ENCODE data around the gene MICALL2.

GRCh38 chr7:1427064-1427657, 32.1 kb downstream of the MICALL2 start:
- TF ChIP-seq ZNF114 (tag by site-specific recombination; IDR thresholded peaks at IDR 0.05) (no peak), ZNF792 (tag by site-specific recombination; IDR thresholded peaks at IDR 0.05) (no peak), TCF7L2 (IDR thresholded peaks at IDR 0.05; ENCODE audit: borderline replicate concordance, low read depth, low read length) (no peak), ZNF416 (tag by site-specific recombination; IDR thresholded peaks at IDR 0.05) (no peak), KLF10 (tag by site-specific recombination; IDR thresholded peaks at IDR 0.05) (no peak)
- TF ChIP-seq, protein P1, sequence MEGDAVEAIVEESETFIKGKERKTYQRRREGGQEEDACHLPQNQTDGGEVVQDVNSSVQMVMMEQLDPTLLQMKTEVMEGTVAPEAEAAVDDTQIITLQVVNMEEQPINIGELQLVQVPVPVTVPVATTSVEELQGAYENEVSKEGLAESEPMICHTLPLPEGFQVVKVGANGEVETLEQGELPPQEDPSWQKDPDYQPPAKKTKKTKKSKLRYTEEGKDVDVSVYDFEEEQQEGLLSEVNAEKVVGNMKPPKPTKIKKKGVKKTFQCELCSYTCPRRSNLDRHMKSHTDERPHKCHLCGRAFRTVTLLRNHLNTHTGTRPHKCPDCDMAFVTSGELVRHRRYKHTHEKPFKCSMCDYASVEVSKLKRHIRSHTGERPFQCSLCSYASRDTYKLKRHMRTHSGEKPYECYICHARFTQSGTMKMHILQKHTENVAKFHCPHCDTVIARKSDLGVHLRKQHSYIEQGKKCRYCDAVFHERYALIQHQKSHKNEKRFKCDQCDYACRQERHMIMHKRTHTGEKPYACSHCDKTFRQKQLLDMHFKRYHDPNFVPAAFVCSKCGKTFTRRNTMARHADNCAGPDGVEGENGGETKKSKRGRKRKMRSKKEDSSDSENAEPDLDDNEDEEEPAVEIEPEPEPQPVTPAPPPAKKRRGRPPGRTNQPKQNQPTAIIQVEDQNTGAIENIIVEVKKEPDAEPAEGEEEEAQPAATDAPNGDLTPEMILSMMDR (tag by site-specific recombination; IDR thresholded peaks at IDR 0.05): no peak

Measured in HEK293 (cell line).